HCT116 (cell line): Measurements from ENCODE around the gene EEFSEC.

Experiments used
- ATF3 ChIP-seq: IDR thresholded peaks from 2 replicates; pipeline ENCODE4 v1.6.1; 2012
- CTCF ChIP-seq, 3 experiments: fragments of 200-600 bp in 1 of 3; sonication (generic) in 1 of 3; IDR thresholded peaks in 2 of 3; conservative IDR thresholded peaks in 1 of 3; 2 replicates each; pipeline ENCODE4 v1.5.1; 2012 to 2017; ENCODE audit warnings: low read depth in 2 of 3, low read length in 2 of 3, antibody characterized with exemption in 1 of 3, borderline replicate concordance in 1 of 3, control low read depth in 1 of 3, mild to moderate bottlenecking in 1 of 3, mixed read lengths in 1 of 3, mixed run types in 1 of 3, moderate library complexity in 1 of 3; ENCODE audit not compliant: insufficient read depth in 1 of 3
- EZH2 ChIP-seq: fragments of 200-600 bp; sonication (generic); IDR thresholded peaks from 2 replicates; pipeline ENCODE4 v1.6.1; 2017; ENCODE audit warnings: antibody characterized with exemption, mixed run types
- POLR2A ChIP-seq: IDR thresholded peaks from 2 replicates; pipeline ENCODE4 v1.7.0; 2011; ENCODE audit warnings: borderline replicate concordance; ENCODE audit not compliant: insufficient read depth, insufficient read length; ENCODE audit errors: extremely low read depth
- POLR2AphosphoS5 ChIP-seq: IDR thresholded peaks from 2 replicates; pipeline ENCODE4 v1.6.1; 2011; ENCODE audit warnings: mild to moderate bottlenecking, low read depth, low read length, moderate library complexity

DNA sequence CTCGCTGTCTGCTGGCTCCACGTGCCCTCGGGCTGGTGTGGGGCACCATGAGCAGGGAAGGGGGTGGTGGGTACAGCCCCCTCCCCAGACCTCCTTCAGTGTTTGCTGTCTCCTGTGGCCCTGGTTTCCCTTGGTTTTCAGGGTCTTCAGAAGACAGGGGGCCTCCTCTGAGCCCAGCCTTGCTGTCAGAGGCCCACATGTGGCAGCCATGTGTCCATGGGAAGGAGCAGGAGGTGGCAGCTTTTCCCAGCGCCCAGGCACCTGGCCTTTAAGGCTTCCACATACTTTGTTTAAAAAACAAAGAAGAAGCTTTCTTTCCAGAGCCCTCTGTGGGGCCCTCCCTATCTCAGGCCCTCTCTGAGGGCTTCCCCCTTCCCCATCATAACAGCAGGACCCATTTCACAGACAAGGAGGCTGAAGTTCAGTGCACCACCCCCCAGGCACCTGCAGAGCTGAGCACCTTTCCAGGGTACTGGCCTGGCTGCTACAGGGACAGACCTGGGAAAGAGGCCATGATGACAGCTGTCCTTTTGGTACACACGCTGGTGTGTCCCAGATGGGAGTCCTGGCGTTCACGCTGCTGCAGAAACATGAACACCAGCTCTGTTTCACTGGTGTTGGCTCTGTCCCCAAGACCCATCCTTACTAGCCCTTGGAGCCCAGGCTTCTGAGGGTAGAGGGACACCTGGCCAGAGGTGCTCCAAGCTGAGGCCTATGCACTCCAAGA lies 239.7 kb downstream of the EEFSEC start:
- no peak for TF ChIP-seq CTCF (IDR thresholded peaks at IDR 0.05 in 2 of 3, conservative IDR thresholded peaks at IDR 0.05 in 1 of 3; ENCODE audit: borderline replicate concordance in 1 of 3, insufficient read depth in 1 of 3, low read depth in 2 of 3, low read length in 2 of 3)
- TF ChIP-seq ATF3: no peak
- no peak for TF ChIP-seq POLR2AphosphoS5
- TF ChIP-seq POLR2A: no peak
- TF ChIP-seq EZH2: no peak
